ENCODE results near the gene CD3G.

GRCh38 chr11:118340449-118340848 lies 3.7 kb upstream of the CD3G start:
- no peak for TF ChIP-seq POLR2A (IDR thresholded peaks at IDR 0.05)
- TF ChIP-seq CTCF (IDR thresholded peaks at IDR 0.05 in 4 of 5, conservative IDR thresholded peaks at IDR 0.05 in 1 of 5) = no peak
